PC-9 (cell line): ENCODE results near the gene JUP. TPM values are rescaled to one million over a fixed set of nuclear protein-coding genes. Genes with fewer than 3 reads are reported as not detected.

Source experiments
- BruUV-seq: library from RNA; stranded (reverse); fragments of 400-500 nt; replicated peaks from 2 replicates; lab custom pipeline; 2021; lab: Mats Ljungman, UMichigan
- CTCF ChIA-PET: fragments of 300-600 bp; sonication (Branson Sonifier 250); formaldehyde crosslinking; loops from one replicate; lab custom pipeline; 2022; ENCODE audit warnings: antibody characterized with exemption; lab: Charles Lee
- POLR2A ChIA-PET: fragments of 300-600 bp; sonication (Branson Sonifier 250); formaldehyde crosslinking; loops from one replicate; lab custom pipeline; 2022; ENCODE audit warnings: antibody characterized with exemption; ENCODE audit not compliant: unreplicated experiment; lab: Charles Lee
- DNase-seq, 2 experiments: peaks; one replicate each; pipeline versions ENCODE4 v3.0.0 to v3.0.0-alpha.2; 2015 to 2022; ENCODE audit warnings: mixed read lengths in 1 of 2
- H2AFZ ChIP-seq: fragments of 200-600 bp; sonication (generic); 2 replicates; pipeline ENCODE4 v1.8.1; 2017; ENCODE audit warnings: antibody characterized with exemption
- H3F3A ChIP-seq: fragments of 200-600 bp; sonication (generic); 2 replicates; pipeline ENCODE4 v1.8.1; 2017; ENCODE audit warnings: antibody characterized with exemption, mild to moderate bottlenecking, low read depth; ENCODE audit not compliant: insufficient read depth
- H3K27ac ChIP-seq: fragments of 200-600 bp; sonication (generic); 2 replicates; pipeline ENCODE4 v1.6.1; 2016; ENCODE audit warnings: mixed run types
- H3K27me3 ChIP-seq: fragments of 200-600 bp; sonication (generic); 2 replicates; pipeline ENCODE4 v1.6.1; 2016; ENCODE audit warnings: low read depth, mixed run types; ENCODE audit not compliant: insufficient read depth
- H3K36me3 ChIP-seq: fragments of 200-600 bp; sonication (generic); 2 replicates; pipeline ENCODE4 v1.6.1; 2016; ENCODE audit warnings: low read depth, mixed run types
- H3K4me1 ChIP-seq: fragments of 200-600 bp; sonication (generic); replicated peaks from 2 replicates; pipeline ENCODE4 v1.6.1; 2016; ENCODE audit warnings: mixed run types; ENCODE audit not compliant: insufficient read depth
- H3K4me2 ChIP-seq: fragments of 200-600 bp; sonication (generic); 2 replicates; pipeline ENCODE4 v1.6.1; 2017; ENCODE audit warnings: mixed run types
- H3K4me3 ChIP-seq: fragments of 200-600 bp; sonication (generic); 2 replicates; pipeline ENCODE4 v1.6.1; 2016; ENCODE audit warnings: mixed run types
- H3K79me2 ChIP-seq: fragments of 200-600 bp; sonication (generic); 2 replicates; pipeline ENCODE4 v1.6.1; 2017; ENCODE audit warnings: low read depth, mixed run types
- H3K9me2 ChIP-seq: fragments of 200-600 bp; sonication (generic); 2 replicates; pipeline ENCODE4 v1.8.1; 2017; ENCODE audit warnings: mild to moderate bottlenecking; ENCODE audit not compliant: insufficient read depth
- H3K9me3 ChIP-seq: fragments of 200-600 bp; sonication (generic); 2 replicates; pipeline ENCODE4 v1.8.1; 2016; ENCODE audit warnings: low read depth; ENCODE audit not compliant: insufficient read depth
- H4K20me1 ChIP-seq: fragments of 200-600 bp; sonication (generic); 2 replicates; pipeline ENCODE4 v1.8.1; 2017; ENCODE audit not compliant: insufficient read depth
- EZH2 ChIP-seq: fragments of 200-600 bp; sonication (generic); IDR thresholded peaks from 2 replicates; pipeline ENCODE4 v1.8.0; 2017; ENCODE audit warnings: antibody characterized with exemption, low read depth
- intact Hi-C: fragments of 100-400 bp; cut with micrococcal nuclease; formaldehyde crosslinking; loops from one replicate; pipeline ENCODE4 v1.10.0; 2022; ENCODE audit not compliant: unreplicated experiment
- total RNA-seq: library from RNA; stranded (reverse); gene quantifications from 2 replicates; pipeline ENCODE4 v1.2.3, GENCODE V29; 2021
- TF ChIP-seq, protein P1 (sequence below): fragments of 200-600 bp; sonication (generic); conservative IDR thresholded peaks from 2 replicates; pipeline ENCODE4 v1.6.1; 2017; ENCODE audit warnings: mixed run types, antibody characterized with exemption, mild to moderate bottlenecking, moderate library complexity

Gene JUP
- total RNA-seq, 1 experiment from 2014 or later, result 259 TPM

DNA sequence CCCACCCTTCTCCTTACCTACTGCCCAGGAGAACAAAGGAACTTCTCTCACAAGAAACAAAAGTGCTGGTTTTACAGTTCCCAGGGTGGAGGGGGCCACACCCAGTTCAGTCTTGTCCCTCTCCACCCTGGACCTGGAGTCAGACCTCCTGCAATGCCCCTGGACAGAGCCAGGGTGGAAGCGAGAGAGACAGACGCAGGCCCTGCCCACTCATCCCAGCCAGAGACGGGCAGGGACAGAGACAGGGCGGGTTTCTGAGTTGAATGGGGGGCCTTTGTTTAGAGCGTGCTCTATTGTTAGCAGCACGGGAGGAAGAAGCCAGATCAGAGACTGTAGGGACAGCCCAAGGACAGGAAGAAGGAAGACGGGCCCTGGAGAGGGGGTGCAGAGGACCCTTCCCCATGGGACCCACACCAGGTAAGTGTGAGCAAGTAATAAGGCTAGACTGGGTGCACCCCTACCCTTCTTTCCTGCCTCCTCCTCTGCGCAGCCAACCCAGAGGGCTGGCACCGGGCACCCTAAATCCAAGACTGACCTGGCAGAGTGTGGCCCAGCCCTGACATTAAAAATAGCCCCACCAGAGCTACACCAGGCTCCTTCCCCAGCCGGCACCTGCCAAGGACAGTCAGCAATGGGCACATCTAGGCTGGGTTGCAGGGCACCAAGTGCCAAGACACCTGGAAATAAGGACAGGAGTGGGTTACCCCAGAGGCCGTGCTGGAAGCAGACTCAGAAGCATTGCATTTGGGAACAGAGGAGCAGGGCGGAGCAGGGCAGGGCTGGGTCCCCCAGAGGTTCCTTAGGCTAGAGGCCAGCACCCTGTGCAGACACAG lies 10.9 kb downstream of the JUP start:
- Histone ChIP-seq H2AFZ (no peak overlapping the region), H3K9me2 (no peaks in the 10 kb centered on the region), H3K27ac (no peak overlapping the region; the same call in 1 of the 2 replicates), H3K9me3 (no peaks in the 10 kb centered on the region), H3K79me2 (peaks cover 64% of the 10 kb centered on the region), H4K20me1 (peaks cover 34% of the 10 kb centered on the region), H3K36me3 (peaks cover 4% of the 10 kb centered on the region; the same call in 1 of the 2 replicates), H3K27me3 (no peaks in the 10 kb centered on the region), H3K4me1 (peaks cover 59% of the 10 kb centered on the region), H3F3A (peaks cover 49% of the 10 kb centered on the region), H3K4me3 (no peak overlapping the region), H3K4me2 (0 out of 2 replicates have a peak overlapping the region, but pooled peaks have one; percentile 2)
- intact Hi-C loops, result no loop called here
- BruUV-seq, result no TSS peak
- no peak for DNase-seq
- CTCF ChIA-PET, result no interaction called here
- TF ChIP-seq, protein P1, sequence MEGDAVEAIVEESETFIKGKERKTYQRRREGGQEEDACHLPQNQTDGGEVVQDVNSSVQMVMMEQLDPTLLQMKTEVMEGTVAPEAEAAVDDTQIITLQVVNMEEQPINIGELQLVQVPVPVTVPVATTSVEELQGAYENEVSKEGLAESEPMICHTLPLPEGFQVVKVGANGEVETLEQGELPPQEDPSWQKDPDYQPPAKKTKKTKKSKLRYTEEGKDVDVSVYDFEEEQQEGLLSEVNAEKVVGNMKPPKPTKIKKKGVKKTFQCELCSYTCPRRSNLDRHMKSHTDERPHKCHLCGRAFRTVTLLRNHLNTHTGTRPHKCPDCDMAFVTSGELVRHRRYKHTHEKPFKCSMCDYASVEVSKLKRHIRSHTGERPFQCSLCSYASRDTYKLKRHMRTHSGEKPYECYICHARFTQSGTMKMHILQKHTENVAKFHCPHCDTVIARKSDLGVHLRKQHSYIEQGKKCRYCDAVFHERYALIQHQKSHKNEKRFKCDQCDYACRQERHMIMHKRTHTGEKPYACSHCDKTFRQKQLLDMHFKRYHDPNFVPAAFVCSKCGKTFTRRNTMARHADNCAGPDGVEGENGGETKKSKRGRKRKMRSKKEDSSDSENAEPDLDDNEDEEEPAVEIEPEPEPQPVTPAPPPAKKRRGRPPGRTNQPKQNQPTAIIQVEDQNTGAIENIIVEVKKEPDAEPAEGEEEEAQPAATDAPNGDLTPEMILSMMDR, result no peak
- TF ChIP-seq EZH2, result no peak
- POLR2A ChIA-PET, result no interaction called here

DNA sequence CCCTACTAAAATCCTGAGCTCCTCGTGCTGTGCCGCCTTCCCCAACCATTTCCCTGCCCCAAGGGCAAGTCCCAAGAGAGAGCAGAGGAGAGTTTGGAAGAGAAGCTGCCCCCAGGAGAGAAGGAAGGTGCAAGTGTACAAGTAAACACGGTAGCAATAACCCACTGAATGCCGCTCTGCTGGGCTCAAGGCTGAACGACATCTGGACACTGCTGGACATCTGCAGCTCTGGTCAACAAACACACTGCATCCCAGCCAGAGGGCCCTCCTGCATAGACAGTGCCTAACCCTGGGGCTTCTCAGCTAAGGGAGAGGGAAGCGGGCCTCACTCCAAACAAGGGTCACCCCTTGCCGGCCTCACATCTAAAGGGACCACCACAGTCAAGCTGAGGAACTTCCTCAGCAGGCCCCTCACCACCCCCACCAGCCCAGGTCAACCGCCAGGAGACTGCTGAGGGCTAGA lies 12.7 kb downstream of the JUP start:
- Histone ChIP-seq H4K20me1 (peaks cover 26% of the 10 kb centered on the region), H3K4me2 (peak overlapping the region; percentile 76), H3K9me3 (no peaks in the 10 kb centered on the region), H3K4me1 (peaks cover 59% of the 10 kb centered on the region), H3K27me3 (no peaks in the 10 kb centered on the region), H3F3A (peaks cover 45% of the 10 kb centered on the region), H2AFZ (no peak overlapping the region), H3K36me3 (peaks cover 9% of the 10 kb centered on the region; the same call in 1 of the 2 replicates), H3K9me2 (no peaks in the 10 kb centered on the region), H3K27ac (peak overlapping the region; percentile 93), H3K79me2 (peaks cover 54% of the 10 kb centered on the region), H3K4me3 (no peak overlapping the region)
- CTCF ChIA-PET, result interaction anchor here (1.3 to 1.9 kb wide), 2 partner anchors 12 to 27 kb away, joined by 9 to 13 read pairs; partner anchors contain the start of gene JUP
- no peak for TF ChIP-seq EZH2
- TF ChIP-seq, protein P1, result no peak
- DNase-seq, result no peak
- intact Hi-C loops, result loop anchor here (1.0 to 2.0 kb wide), 2 partner anchors 13 to 35 kb away; partner anchors contain the start of gene JUP
- POLR2A ChIA-PET, result interaction anchor here (0.7 to 1.4 kb wide), 6 partner anchors 10 to 319 kb away, joined by 4 to 18 read pairs (median 8); partner anchors contain the start of gene JUP
- BruUV-seq, result no TSS peak

DNA sequence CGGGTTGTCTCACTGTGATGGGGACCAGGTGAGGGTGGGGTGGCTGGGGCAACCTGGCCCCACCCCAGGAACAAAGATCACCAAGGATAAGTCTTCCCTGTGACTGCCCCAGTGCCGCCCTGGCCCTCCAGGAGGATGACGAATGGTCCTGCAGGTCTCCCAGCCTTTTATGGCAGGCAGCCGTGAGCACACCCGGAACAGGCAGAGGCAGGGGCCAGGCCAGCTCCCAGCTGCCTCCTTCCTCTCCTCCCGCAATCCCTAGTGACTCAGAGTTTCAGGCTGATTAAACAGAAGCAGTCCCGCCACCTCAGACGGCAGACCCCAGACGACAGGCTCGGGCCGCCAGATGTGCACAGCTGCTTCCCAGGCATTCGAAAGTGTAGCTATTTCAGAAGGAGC lies 13.3 kb downstream of the JUP start:
- Histone ChIP-seq H2AFZ (no peak overlapping the region), H3K4me3 (peak overlapping the region; percentile 23; the same call in 1 of the 2 replicates), H3K4me2 (peak overlapping the region; percentile 76), H3K36me3 (peaks cover 10% of the 10 kb centered on the region; the same call in 1 of the 2 replicates), H4K20me1 (peaks cover 23% of the 10 kb centered on the region), H3K9me2 (no peaks in the 10 kb centered on the region), H3K79me2 (peaks cover 52% of the 10 kb centered on the region), H3K27ac (peak overlapping the region; percentile 93), H3K27me3 (no peaks in the 10 kb centered on the region), H3K4me1 (peaks cover 58% of the 10 kb centered on the region), H3F3A (peaks cover 39% of the 10 kb centered on the region), H3K9me3 (no peaks in the 10 kb centered on the region)
- TF ChIP-seq, protein P1, result no peak
- TF ChIP-seq EZH2, result no peak
- BruUV-seq, result no TSS peak
- POLR2A ChIA-PET, result interaction anchor here (0.6 to 1.4 kb wide), 9 partner anchors 11 to 1454 kb away, joined by 3 to 18 read pairs (median 5); partner anchors contain the start of gene JUP
- DNase-seq, result peak; percentile 91 to 92
- CTCF ChIA-PET, result interaction anchor here (0.5 to 1.9 kb wide), 3 partner anchors 12 to 1044 kb away, joined by 3 to 13 read pairs (median 9); partner anchors contain the start of gene JUP
- intact Hi-C loops, result loop anchor here (1.0 to 2.0 kb wide), 2 partner anchors 13 to 34 kb away; partner anchors contain the start of gene JUP
